ENCODE data around the gene ADAMTS19.
A peak's percentile ranks its signal among the peaks of the same experiment; 100 is the strongest.

Gene ADAMTS19

DNA sequence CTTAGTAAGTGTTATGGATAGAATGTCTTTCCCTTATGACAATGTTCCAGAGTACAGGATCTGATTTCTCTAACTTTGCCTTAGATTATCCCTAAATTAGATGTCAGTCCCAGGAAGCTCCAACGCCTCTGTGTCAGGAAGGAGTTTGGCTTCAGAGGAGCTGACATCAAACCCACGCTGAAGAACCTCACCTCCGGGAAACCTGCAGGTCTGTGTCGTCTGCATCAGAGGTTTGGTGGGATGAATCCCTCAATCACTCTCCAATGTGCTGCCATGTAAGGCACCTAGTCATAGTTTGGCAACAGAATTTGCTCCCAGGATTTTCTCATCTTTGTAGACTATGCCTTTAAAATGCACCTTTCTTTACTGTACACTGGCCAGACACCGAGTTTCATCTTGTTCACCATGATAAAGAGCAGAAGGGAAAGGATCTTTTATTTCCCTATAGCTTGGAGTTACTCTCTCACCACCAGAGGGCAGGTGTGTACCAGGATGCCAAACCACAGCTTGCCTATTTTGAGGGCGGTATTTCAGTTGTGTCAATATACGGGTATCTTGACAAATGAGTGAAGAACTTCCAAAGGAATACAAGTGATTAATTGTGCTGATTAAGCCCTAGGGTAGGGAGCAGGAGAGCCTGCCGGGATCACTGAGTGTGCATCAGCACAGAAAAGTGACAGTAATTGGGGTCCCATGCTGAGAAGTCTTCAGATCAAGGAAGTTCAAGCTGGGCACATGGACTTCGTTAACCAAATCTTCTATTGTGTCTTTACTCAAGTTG is 311.1 kb downstream of the ADAMTS19 start:
- peak; percentile 70 to 88 for DNase-seq

DNA sequence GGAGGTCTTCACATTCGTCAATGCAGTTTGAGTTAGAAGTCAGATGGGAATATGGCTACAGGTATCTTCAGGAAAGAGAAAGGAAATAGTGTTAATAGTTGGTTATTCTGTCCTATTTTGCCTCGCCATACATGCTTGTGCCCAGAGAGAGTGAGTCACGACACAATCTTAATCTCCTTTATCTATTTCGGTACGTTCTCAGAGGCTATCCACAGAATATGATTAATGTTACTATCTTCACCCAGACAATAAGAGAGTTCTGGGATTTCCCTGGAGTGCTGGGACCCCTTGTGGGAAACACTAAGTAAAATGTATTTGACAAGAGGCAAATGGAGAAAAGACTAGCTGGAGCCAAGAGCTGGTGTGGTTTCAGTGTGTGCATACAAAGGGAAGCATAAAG is 313.3 kb downstream of the ADAMTS19 start:
- no peak for DNase-seq

DNA sequence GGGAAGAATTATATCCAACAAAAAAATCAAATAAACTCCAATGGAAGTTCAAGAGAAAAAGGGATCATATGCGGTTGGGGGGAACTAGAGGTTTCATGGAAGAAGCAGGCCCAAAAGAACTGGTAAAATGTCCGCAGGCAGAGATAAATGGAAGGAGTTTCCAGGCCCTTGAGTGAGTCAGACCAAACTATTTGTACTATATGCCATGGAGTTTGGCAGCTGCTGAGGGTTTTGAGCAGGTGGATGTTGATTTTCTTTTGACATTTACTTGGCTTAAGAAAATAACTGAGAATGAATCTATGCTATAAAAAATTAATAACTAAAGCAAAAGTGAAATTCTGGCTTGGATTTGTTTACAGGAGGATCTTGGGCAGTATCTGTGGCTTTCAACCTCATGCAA is 321.5 kb downstream of the ADAMTS19 start:
- no peak for DNase-seq
